ENCODE data around the gene FIBP.

FIBP gene

GRCh38 chr11:65887723-65888162 lies 528 bp downstream of the FIBP start:
- DNase-seq: no peak

DNA sequence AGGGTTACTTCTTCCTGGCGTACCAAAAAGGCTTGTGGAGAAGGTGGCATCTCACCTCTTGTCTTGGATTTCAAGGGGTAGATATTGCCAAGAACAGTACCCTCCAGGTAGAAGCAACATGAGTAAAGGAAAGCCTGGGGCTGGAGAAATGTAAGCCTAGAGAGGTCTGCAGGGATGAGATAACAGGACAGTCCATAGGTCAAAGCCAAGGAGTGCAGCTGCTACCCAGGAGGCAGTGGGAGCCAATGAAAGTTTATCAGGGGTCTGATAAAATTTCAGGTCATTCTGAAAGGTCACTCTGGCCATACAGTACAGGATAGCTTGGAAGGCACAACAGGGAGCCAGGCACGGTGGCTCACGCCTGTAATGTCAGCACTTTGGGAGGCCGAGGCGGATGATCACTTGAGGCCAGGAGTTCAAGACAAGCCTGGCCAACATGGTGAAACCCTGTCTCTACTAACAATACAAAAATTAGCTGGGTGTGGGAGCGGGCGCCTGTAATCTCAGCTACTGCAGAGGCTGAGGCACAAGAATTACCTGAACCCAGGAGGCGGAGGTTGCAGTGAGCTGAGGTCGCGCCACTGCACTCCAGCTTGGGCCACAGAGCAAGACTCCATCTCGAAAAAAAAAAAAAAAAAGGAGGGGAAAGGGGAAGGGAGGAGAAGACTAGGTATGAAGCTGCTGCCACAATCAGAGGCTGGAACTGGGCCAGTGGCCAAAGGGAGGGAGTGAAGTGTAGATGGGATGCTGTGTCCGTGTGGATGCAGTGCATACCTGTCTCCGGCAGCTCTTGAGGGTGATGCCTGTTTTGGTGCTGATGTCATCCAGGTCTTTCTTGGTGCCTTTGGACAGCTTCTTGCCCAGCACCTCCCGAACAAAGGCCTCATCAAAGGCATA lies 1.2 kb downstream of the FIBP start:
- DNase-seq: no peak

DNA sequence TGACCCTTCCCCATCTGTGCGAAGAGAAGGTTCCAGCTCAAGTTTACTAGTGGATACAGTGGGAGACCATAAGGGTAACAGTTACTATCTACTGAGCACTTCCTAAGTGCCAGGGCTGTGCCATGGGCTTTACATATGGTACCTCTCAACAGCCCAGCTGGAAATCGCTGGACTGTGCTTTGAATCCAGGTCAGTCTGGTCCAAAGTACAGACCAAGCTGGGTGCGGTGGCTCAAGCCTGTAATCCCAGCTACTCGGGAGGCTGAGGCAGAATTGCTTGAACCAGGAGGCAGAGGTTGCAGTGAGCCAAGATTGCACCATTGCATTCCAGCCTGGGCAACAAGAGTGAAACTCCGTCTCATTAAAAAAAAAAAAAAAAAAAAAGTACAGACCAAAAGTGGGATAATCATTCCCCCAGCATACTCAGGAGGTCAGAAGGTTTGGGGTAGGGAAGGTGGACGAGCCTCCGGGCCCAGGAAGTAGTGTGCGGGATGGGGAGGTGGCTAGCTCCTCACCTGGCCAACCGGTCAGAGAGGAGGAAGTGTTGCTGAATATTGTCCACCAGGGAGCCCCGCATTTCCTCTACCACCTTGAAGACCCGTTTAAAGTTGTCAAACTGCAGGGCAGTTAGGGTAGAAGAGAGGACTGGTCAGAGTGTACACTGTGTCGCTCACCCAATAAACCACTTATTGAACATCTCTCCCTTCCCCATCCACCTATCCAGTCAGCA lies 2.3 kb downstream of the FIBP start:
- DNase-seq: no peak

- no peak for DNase-seq
These were observed 3.0 kb downstream of the FIBP start for GRCh38 chr11:65885231-65885630.

GRCh38 chr11:65884716-65885092 lies 3.6 kb downstream of the FIBP start:
- peak; percentile 72 for DNase-seq

DNA sequence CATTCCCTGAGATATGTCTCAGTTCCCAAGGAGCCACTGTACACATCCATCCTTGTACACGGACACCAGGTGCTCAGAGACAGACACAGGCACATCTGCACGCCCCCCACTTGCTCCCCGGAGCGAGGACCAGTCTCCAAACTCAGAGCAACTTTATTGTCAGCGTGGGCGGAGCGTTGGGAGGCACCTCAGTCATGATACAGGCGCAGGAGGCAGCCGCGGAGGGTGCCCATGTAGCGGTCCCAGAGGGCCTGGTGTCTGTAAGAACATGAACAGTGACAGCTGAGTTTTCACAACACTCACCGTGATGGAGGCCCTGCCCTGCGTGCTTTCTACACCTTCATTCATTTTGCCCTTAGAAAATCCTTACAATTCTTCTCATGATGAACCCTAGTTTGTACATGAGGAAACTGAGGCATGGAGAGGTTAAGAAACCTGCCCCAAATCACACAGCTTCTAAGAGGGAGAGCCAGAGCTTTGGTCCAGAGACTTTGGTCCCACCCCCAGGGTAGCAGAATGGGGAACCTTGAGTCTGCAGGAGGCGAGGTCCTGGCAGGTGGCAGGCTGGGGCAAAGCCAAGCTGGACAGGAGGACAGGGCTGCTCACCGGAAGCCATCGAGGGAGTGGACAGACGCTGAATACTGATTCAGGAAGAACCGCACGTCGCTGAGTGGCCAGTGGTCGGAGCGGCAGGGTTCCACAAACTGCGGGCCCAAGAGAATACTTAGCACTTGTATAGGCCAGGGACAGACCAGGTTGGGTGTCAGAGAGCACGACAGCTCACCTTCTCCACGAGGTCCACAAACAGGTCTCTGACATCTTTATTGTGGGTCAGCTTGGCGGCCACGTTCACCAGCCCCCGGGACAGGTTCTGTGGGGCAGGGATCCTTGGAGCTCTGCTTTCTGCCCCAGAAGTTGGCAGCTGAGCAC lies 4.2 kb downstream of the FIBP start:
- no peak for DNase-seq

GRCh38 chr11:65883058-65883761 lies 5.1 kb downstream of the FIBP start:
- DNase-seq: no peak

DNA sequence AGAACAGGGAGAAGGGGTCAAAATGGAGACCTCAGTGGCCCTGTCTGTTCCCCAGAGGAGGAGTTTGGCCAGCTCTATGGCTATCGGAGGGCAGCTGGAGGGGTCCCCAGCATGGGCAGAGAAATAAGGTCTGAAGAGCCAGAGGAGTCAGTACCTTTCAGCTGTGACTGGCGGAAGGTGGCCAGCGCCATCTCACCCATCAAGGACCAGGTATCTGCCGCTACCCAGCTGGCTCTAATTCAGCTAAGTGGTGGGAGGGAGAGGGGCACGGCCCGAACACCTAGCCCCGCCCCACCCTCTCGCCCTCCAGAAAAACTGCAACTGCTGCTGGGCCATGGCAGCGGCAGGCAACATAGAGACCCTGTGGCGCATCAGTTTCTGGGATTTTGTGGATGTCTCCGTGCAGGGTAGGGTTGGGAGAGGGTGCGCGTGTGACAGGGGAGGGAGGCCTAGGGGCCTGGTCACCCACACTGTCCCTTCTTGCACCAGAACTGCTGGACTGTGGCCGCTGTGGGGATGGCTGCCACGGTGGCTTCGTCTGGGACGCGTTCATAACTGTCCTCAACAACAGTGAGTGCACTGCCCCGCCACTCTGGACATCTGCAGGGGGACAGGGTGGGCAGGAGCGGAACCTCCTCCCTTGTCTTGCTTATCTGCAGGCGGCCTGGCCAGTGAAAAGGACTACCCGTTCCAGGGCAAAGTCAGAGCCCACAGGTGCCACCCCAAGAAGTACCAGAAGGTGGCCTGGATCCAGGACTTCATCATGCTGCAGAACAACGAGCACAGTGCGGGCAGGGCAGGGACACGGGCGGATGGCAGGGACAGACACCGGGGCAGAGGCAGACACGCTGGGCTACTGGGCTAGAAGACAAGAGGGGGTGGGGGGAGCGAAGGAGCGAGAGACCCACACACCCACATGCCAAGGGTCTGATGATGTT lies 5.9 kb downstream of the FIBP start:
- no peak for DNase-seq

GRCh38 chr11:65880844-65881421 lies 7.3 kb downstream of the FIBP start:
- DNase-seq: no peak

GRCh38 chr11:65880027-65880426 lies 8.2 kb downstream of the FIBP start:
- no peak for DNase-seq

DNA sequence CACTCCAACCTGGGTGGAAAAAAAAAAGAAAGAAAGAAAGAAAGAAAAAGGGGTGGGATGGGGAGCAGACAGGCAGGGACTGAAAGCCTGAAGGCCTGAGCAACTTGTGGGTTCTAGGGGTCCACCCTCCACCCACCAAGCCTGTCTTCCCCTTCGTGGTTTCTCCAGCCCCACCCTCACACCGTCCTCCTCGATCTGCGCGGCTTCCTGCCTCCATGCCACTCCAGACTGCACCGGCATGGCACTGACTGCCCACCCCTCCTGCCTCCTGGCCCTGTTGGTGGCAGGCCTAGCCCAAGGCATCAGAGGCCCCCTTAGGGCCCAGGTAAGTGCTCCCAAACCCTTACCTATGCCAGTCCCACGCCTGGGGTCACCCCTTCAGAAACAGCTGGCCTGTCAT lies 8.7 kb downstream of the FIBP start, which contains the start of gene CTSW:
Gene CTSW, plus strand, starts transcription at position 221 of the 400 bp plus-strand sequence. Its CDS starts 18 bp downstream, at position 239.
- DNase-seq: no peak

DNA sequence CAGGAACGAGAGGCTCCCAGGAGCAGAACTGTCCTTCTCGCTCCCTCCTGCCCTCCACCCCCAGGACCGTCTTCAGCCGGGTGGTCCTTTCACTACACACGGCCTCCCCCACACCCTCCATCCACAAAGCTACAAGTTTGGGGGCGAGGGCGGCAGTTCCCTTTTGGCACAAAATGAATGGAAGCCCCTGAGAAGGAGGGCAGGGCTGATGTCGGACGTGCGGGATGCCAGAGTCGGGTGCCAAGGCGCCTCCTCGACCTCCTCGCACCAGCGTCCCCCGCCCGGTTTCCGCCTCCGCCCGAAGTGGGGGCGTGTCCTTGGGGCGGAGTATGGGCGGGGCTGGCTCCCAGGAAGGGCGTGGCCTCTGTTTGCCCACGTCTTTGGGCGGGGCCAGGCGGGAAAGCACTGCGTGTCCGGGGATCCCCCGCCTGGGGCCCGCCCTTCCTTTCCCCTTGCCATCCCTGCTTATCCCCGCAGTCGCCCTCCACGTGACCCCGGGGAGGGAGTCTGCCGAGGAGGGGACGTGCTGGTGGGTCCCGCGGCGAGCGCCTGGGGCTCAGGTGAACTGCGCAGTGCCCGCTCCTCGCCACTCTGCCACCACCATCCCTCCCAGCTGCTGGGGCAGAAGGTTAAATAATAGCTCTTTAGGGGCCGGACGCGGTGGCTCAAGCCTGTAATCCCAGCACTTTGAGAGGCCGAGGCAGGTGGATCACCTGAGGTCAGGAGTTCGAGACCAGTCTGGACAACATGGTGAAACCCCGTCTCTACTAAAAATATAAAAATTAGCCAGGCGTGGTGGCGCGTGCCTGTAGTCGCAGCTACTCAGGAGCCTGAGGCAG lies 14.7 kb downstream of the FIBP start:
- peak; percentile 92 for DNase-seq

- no peak for DNase-seq
These were observed 15.5 kb downstream of the FIBP start, which contains the start of gene EFEMP2 for GRCh38 chr11:65872586-65873317. Gene EFEMP2, minus strand, starts transcription at chr11:65872800. Its CDS starts 446 bp downstream, at chr11:65872354.

GRCh38 chr11:65871811-65872548 lies 16.3 kb downstream of the FIBP start:
- DNase-seq: no peak

GRCh38 chr11:65870706-65871681 lies 17.3 kb downstream of the FIBP start:
- DNase-seq: peak; percentile 28

GRCh38 chr11:65870307-65870658 lies 18.0 kb downstream of the FIBP start:
- no peak for DNase-seq

Measured in NCI-H345 (cell line).